ENCODE data around the gene EML6.

Gene EML6

DNA sequence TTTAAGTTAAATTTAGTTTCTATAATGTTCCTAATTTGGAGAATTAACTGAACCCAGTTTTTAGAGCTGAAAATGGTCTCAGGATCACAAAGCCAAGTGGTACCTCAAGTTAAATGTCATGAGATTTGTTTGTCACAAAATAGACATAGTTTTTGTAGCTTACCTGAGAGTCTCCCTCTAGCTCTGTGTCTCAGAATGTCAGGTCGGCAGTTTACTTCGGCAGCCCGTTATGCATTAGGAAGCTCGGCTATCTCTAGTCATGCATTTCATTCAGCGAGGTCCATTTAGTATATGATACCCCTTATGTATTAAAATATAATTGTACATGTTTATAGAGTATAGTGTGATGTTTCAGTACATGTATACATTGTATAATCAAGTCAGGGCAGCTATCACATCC lies 155.6 kb downstream of the EML6 start:
- TF ChIP-seq, protein P1, sequence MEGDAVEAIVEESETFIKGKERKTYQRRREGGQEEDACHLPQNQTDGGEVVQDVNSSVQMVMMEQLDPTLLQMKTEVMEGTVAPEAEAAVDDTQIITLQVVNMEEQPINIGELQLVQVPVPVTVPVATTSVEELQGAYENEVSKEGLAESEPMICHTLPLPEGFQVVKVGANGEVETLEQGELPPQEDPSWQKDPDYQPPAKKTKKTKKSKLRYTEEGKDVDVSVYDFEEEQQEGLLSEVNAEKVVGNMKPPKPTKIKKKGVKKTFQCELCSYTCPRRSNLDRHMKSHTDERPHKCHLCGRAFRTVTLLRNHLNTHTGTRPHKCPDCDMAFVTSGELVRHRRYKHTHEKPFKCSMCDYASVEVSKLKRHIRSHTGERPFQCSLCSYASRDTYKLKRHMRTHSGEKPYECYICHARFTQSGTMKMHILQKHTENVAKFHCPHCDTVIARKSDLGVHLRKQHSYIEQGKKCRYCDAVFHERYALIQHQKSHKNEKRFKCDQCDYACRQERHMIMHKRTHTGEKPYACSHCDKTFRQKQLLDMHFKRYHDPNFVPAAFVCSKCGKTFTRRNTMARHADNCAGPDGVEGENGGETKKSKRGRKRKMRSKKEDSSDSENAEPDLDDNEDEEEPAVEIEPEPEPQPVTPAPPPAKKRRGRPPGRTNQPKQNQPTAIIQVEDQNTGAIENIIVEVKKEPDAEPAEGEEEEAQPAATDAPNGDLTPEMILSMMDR (IDR thresholded peaks at IDR 0.05; ENCODE audit: low read depth, low read length, missing control alignments) = no peak
- DNase-seq (ENCODE audit: low read depth) = no peak
- in situ Hi-C loops (cut with HindIII; ENCODE audit: low sequenced_read_pairs) = loop anchor here (5.0 kb wide), 1 partner anchor 52 kb away; no protein-coding TSS in a partner anchor

DNA sequence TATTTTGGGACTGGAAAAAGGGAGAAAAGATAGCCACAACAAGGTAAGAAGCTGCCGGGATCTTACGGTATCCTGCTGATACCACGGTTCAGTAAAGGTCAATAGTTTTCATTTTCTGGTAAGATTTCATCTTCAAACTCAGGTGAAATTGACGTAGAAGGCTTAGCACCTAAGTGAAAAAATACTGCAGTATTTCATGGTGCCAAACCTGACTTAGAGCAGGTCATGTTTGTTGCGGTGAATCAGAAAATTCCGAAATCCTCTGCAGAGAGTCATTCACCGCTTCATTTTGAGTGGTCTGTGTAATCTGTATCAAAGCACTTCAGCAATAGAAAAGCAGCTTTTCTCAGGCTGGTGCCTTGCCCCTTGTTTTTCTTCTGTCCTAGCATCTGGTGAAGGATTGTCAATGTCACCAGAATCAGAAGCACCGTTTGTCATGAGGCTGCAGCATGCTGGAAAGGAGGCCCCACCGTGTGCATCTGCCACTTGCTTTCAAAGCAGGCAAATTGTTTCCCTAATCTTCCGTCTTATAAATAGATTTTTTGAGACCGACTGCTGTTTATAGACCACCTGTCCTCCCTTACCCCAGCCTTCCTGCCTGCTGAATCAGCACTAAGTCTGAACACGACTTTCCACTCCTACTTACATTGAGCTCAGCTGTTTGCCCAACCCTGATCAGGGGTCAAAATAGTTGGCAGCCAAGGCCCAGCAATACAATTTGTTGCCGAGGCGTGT lies 156.3 kb downstream of the EML6 start:
- in situ Hi-C loops (cut with HindIII; ENCODE audit: low sequenced_read_pairs) = loop anchor here (5.0 kb wide), 1 partner anchor 52 kb away; no protein-coding TSS in a partner anchor
- no peak for DNase-seq (ENCODE audit: low read depth)
- H3K4me3 ChIP-seq (ENCODE audit: low read depth, low read length) = no peak overlapping the region
- TF ChIP-seq, protein P1 (IDR thresholded peaks at IDR 0.05; ENCODE audit: low read depth, low read length, missing control alignments) = no peak

More for the DNA sequence above, 155.6 kb downstream of the EML6 start:
- H3K4me3 ChIP-seq (ENCODE audit: low read depth, low read length) = no peak overlapping the region

DNA sequence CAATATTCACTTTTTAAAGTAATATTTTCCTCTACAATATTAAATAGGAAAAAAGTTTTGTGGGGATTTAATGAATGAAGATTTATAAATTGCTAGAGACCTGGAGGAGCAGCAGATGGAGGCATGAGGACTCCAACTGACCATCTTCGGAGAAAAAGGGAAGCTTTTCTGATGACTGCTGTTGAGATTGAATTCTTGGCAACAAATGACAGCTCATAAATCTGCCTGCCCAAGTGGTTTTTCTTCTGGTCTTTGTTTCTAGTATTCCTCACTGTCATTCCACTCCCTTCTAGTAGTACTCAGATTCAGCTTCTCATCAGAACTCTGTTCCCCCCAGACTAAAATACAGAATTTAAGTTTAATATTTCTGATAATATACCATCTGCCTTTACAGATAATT lies 157.0 kb downstream of the EML6 start:
- TF ChIP-seq, protein P1 (IDR thresholded peaks at IDR 0.05; ENCODE audit: low read depth, low read length, missing control alignments) = no peak
- no peak overlapping the region for H3K4me3 ChIP-seq (ENCODE audit: low read depth, low read length)
- no peak for DNase-seq (ENCODE audit: low read depth)
- in situ Hi-C loops (cut with HindIII; ENCODE audit: low sequenced_read_pairs) = no loop called here

DNA sequence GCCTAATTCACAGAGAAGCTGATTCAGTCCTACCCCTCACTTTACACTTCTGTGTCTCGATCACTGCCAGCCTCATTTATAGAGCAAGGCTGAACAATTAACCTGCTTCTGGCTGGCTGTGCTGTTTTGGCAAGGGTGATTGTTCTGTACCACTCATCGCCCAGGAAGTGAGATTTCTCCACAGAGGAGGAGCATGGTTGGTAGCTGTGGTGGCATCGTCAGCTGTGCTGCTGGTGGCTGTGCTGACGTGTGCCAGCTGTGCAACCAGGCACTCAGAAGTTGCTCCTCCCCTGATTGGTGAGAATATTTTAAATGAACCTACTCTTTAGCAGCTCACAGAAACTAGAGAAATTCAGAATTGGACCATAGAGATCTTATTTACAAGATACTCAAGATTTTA lies 158.3 kb downstream of the EML6 start:
- DNase-seq (ENCODE audit: low read depth) = no peak
- TF ChIP-seq, protein P1 (IDR thresholded peaks at IDR 0.05; ENCODE audit: low read depth, low read length, missing control alignments) = no peak
- in situ Hi-C loops (cut with HindIII; ENCODE audit: low sequenced_read_pairs) = no loop called here
- no peak overlapping the region for H3K4me3 ChIP-seq (ENCODE audit: low read depth, low read length)

DNA sequence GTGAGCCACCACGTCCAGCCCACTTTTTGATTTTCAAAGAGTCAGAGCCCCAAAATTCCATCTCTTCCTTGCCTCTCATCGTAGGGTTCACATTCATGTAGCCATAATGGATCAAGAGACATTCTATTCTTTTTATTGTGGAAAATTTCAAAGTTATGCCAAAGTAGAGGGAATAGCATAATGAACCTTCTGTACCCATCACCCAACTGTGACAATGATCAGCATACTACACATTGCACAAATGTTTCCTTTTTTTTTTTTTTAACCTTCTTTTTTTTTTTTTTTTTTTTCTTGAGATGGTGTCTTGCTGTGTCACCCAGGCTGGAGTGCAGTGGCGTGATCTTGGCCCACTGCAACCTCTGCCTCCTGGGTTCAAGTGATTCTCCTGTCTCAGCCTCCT lies 162.4 kb downstream of the EML6 start:
- TF ChIP-seq, protein P1 (IDR thresholded peaks at IDR 0.05; ENCODE audit: low read depth, low read length, missing control alignments) = no peak
- H3K4me3 ChIP-seq (ENCODE audit: low read depth, low read length) = no peak overlapping the region
- DNase-seq (ENCODE audit: low read depth) = no peak
- in situ Hi-C loops (cut with HindIII; ENCODE audit: low sequenced_read_pairs) = no loop called here

DNA sequence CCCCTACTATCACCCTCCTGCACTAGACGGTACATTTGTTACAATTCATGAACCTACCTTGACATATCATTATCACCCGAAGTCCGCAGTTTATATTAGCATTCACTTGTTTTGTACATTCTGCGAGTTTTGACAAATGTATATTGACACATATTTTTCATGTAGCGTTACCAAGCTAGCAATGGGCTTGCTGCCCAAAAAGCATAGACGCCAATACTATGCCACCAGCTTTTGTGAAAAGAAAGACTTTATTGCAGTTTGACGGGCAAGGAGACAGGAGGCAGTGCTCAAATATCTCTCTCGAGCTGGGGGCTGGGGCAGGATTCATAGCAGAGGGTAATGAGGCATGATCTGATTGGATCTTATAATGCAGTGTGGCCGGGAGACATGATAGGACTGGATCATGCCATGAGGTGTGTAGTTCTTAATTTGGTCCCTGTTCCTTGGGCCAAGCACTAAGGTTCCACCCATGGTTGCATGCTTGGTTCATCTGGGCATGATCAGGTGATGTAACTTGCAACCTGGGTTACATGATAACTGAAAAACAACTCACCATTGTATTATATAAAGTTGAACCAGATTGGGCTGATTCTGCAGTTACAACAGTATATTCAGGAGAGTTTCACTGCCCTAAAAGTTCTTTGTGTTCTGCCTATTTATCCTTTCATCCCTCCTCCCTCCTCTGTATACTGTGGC lies 164.5 kb downstream of the EML6 start:
- H3K4me3 ChIP-seq (ENCODE audit: low read depth, low read length) = no peak overlapping the region
- in situ Hi-C loops (cut with HindIII; ENCODE audit: low sequenced_read_pairs) = no loop called here
- no peak for DNase-seq (ENCODE audit: low read depth)
- TF ChIP-seq, protein P1 (IDR thresholded peaks at IDR 0.05; ENCODE audit: low read depth, low read length, missing control alignments) = no peak

Data from astrocyte of the cerebellum (primary cell).